HepG2 (cell line): Measurements from ENCODE around the gene VAMP5. TPM values are rescaled to one million over a fixed set of nuclear protein-coding genes. Genes with fewer than 3 reads are reported as not detected.

Experiments
- CBFB ChIP-seq: sonication (generic); formaldehyde crosslinking; IDR thresholded peaks from 2 replicates; pipeline ENCODE4 v1.4.0; 2020; ENCODE audit warnings: missing genetic modification reagents
- EHMT2 ChIP-seq: fragments of 200-600 bp; sonication (generic); IDR thresholded peaks from 2 replicates; pipeline ENCODE4 v1.7.0; 2017; ENCODE audit warnings: antibody characterized with exemption, low read depth, low read length, borderline replicate concordance
- HOXA9 ChIP-seq: sonication (generic); formaldehyde crosslinking; IDR thresholded peaks from 2 replicates; pipeline ENCODE4 v1.8.1; 2022; ENCODE audit warnings: missing genetic modification reagents, mild to moderate bottlenecking, moderate library complexity, borderline replicate concordance
- MTF1 ChIP-seq: sonication (generic); formaldehyde crosslinking; IDR thresholded peaks from 2 replicates; pipeline ENCODE4 v1.5.0; 2020; ENCODE audit warnings: missing genetic modification reagents
- NFRKB ChIP-seq: fragments of 450-650 bp; IDR thresholded peaks from 2 replicates; pipeline ENCODE4 v1.6.1; 2017
- ZFX ChIP-seq: sonication (generic); formaldehyde crosslinking; IDR thresholded peaks from 2 replicates; pipeline ENCODE4 v1.4.0; 2020; ENCODE audit warnings: mild to moderate bottlenecking, low read depth, missing genetic modification reagents, moderate library complexity
- ZMYM3 ChIP-seq: sonication (generic); formaldehyde crosslinking; IDR thresholded peaks from 2 replicates; pipeline ENCODE4 v1.5.1; 2020; ENCODE audit warnings: mild to moderate bottlenecking, missing genetic modification reagents
- ZNF263 ChIP-seq: sonication (generic); formaldehyde crosslinking; IDR thresholded peaks from 2 replicates; pipeline ENCODE4 v1.4.0; 2020; ENCODE audit warnings: missing genetic modification reagents
- ZNF335 ChIP-seq: sonication (generic); formaldehyde crosslinking; IDR thresholded peaks from 2 replicates; pipeline ENCODE4 v1.4.0; 2020; ENCODE audit warnings: missing genetic modification reagents
- ZSCAN9 ChIP-seq: IDR thresholded peaks from 2 replicates; pipeline ENCODE4 v1.6.1; 2016; ENCODE audit warnings: borderline replicate concordance
- polyA plus RNA-seq, 8 experiments: library from polyadenylated mRNA; depleted of rRNA in 3 of 8; stranded (reverse) in 7 of 8; unstranded in 1 of 8; fragments of >200 nt; fragmentation: Illumina TruSeq in 4 of 8; extraction: Trizol in 4 of 8; gene quantifications; 2 replicates each; pipeline versions ENCODE4 v1.2.1 to v1.2.3, GENCODE V29; 2011 to 2016; ENCODE audit warnings: low read depth in 4 of 8, missing spikeins in 1 of 8, mixed read lengths in 1 of 8; ENCODE audit not compliant: insufficient read depth in 1 of 8
- total RNA-seq, 5 experiments: library from RNA; depleted of rRNA; stranded (reverse); fragments of >200 nt; fragmentation: Illumina TruSeq; extraction: Trizol; gene quantifications; 2 replicates each; pipeline ENCODE4 v1.2.3, GENCODE V29; 2016; ENCODE audit warnings: low read depth in 1 of 5
- TF ChIP-seq, protein P1 (sequence below): IDR thresholded peaks from 2 replicates; pipeline ENCODE4 v1.6.1; 2016; ENCODE audit warnings: missing compliant biosample characterization, missing genetic modification reagents, borderline replicate concordance
- TF ChIP-seq, protein P2 (sequence below): sonication (generic); formaldehyde crosslinking; IDR thresholded peaks from 2 replicates; pipeline ENCODE4 v1.9.0; 2022; ENCODE audit warnings: low read depth, missing genetic modification reagents
- TF ChIP-seq, protein P3 (sequence below): sonication (generic); formaldehyde crosslinking; IDR thresholded peaks from 2 replicates; pipeline ENCODE4 v1.4.0; 2020; ENCODE audit warnings: missing genetic modification reagents
- TF ChIP-seq, protein P4 (sequence below): fragments of 450-650 bp; IDR thresholded peaks from 2 replicates; pipeline ENCODE4 v1.6.1; 2017; ENCODE audit warnings: mild to moderate bottlenecking
- TF ChIP-seq, protein P5 (sequence below): sonication (generic); formaldehyde crosslinking; IDR thresholded peaks from 2 replicates; pipeline ENCODE4 v1.4.0; 2020; ENCODE audit warnings: missing genetic modification reagents
- TF ChIP-seq, protein P6 (sequence below): sonication (generic); formaldehyde crosslinking; IDR thresholded peaks from 2 replicates; pipeline ENCODE4 v1.9.0; 2021; ENCODE audit warnings: missing genetic modification reagents, mild to moderate bottlenecking, borderline replicate concordance

Gene VAMP5
- total and polyA plus RNA-seq, 2 of the 13 experiments (the other 11 are each of a cell fraction or from before 2014, with no cell fraction given): 7.2 to 56.7 TPM

DNA sequence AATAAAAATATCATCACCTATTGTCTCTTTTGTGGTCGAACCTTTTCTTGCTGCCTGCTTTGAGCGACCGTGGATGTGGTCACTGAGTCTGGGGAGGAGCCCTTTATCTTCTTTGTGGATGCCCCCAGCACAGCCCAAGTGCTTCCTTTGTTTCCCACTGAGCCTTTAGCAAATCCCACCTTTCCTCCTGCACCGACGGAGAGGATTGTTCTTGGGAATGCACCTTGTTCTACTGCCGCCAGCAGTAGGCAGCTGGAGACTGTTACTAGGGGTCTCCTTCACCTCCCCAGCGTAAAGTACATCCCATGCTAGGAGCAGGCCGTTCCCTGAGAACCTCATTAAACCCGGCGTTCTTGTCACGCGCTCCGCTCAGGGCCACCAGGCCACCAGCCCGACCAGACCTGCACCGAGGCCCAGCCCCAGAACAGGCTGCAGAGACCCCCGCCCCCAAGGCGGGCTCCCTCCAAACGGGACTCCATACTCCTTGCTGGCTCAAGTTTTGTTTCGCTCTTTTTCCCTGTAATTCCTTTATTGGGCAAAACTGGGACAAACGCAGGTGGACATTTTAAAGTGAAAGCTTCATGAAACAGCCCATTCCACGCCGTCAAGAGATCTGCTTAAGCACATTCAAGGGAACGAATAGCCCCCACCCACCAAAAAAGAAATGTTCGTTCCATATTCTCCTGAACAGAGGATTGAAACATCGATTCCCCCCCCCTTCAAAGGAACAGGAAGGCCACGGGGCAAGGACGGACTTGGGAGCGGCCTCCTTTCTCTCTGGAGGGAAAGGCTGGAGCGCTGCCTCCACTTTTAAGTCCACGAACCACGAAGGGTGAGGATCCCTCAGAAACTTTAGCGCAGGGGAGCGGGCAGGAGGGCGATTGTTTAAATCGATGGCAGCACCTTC lies 46.4 kb upstream of the VAMP5 start (continued):
- TF ChIP-seq, protein P1, sequence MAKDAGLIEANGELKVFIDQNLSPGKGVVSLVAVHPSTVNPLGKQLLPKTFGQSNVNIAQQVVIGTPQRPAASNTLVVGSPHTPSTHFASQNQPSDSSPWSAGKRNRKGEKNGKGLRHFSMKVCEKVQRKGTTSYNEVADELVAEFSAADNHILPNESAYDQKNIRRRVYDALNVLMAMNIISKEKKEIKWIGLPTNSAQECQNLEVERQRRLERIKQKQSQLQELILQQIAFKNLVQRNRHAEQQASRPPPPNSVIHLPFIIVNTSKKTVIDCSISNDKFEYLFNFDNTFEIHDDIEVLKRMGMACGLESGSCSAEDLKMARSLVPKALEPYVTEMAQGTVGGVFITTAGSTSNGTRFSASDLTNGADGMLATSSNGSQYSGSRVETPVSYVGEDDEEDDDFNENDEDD (CRISPR knock-in tag): no peak
- TF ChIP-seq, protein P2, sequence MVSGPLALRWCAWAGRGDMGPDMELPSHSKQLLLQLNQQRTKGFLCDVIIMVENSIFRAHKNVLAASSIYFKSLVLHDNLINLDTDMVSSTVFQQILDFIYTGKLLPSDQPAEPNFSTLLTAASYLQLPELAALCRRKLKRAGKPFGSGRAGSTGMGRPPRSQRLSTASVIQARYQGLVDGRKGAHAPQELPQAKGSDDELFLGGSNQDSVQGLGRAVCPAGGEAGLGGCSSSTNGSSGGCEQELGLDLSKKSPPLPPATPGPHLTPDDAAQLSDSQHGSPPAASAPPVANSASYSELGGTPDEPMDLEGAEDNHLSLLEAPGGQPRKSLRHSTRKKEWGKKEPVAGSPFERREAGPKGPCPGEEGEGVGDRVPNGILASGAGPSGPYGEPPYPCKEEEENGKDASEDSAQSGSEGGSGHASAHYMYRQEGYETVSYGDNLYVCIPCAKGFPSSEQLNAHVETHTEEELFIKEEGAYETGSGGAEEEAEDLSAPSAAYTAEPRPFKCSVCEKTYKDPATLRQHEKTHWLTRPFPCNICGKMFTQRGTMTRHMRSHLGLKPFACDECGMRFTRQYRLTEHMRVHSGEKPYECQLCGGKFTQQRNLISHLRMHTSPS: no peak
- TF ChIP-seq, protein P3, sequence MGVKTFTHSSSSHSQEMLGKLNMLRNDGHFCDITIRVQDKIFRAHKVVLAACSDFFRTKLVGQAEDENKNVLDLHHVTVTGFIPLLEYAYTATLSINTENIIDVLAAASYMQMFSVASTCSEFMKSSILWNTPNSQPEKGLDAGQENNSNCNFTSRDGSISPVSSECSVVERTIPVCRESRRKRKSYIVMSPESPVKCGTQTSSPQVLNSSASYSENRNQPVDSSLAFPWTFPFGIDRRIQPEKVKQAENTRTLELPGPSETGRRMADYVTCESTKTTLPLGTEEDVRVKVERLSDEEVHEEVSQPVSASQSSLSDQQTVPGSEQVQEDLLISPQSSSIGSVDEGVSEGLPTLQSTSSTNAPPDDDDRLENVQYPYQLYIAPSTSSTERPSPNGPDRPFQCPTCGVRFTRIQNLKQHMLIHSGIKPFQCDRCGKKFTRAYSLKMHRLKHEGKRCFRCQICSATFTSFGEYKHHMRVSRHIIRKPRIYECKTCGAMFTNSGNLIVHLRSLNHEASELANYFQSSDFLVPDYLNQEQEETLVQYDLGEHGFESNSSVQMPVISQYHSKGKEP (CRISPR knock-in tag): no peak
- TF ChIP-seq ZNF263 (CRISPR knock-in tag) (0 out of 2 replicates have a peak, but pooled peaks have one; percentile 45), ZSCAN9 (peak; percentile 71; the same call in 1 of the 2 replicates), MTF1 (no peak), HOXA9 (CRISPR knock-in tag) (no peak; the same call in 1 of the 2 replicates), EHMT2 (no peak), NFRKB (no peak), ZNF335 (CRISPR knock-in tag) (no peak), ZMYM3 (CRISPR knock-in tag) (peak; percentile 39; the same call in 1 of the 2 replicates), CBFB (CRISPR knock-in tag) (no peak), ZFX (CRISPR knock-in tag) (peak; percentile 91)
- TF ChIP-seq, protein P4, sequence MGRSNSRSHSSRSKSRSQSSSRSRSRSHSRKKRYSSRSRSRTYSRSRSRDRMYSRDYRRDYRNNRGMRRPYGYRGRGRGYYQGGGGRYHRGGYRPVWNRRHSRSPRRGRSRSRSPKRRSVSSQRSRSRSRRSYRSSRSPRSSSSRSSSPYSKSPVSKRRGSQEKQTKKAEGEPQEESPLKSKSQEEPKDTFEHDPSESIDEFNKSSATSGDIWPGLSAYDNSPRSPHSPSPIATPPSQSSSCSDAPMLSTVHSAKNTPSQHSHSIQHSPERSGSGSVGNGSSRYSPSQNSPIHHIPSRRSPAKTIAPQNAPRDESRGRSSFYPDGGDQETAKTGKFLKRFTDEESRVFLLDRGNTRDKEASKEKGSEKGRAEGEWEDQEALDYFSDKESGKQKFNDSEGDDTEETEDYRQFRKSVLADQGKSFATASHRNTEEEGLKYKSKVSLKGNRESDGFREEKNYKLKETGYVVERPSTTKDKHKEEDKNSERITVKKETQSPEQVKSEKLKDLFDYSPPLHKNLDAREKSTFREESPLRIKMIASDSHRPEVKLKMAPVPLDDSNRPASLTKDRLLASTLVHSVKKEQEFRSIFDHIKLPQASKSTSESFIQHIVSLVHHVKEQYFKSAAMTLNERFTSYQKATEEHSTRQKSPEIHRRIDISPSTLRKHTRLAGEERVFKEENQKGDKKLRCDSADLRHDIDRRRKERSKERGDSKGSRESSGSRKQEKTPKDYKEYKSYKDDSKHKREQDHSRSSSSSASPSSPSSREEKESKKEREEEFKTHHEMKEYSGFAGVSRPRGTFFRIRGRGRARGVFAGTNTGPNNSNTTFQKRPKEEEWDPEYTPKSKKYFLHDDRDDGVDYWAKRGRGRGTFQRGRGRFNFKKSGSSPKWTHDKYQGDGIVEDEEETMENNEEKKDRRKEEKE: no peak
- TF ChIP-seq, protein P5, sequence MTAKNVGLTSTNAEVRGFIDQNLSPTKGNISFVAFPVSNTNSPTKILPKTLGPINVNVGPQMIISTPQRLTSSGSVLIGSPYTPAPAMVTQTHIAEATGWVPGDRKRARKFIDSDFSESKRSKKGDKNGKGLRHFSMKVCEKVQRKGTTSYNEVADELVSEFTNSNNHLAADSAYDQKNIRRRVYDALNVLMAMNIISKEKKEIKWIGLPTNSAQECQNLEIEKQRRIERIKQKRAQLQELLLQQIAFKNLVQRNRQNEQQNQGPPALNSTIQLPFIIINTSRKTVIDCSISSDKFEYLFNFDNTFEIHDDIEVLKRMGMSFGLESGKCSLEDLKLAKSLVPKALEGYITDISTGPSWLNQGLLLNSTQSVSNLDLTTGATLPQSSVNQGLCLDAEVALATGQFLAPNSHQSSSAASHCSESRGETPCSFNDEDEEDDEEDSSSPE: no peak; the same call in 1 of the 2 replicates
- TF ChIP-seq, protein P6, sequence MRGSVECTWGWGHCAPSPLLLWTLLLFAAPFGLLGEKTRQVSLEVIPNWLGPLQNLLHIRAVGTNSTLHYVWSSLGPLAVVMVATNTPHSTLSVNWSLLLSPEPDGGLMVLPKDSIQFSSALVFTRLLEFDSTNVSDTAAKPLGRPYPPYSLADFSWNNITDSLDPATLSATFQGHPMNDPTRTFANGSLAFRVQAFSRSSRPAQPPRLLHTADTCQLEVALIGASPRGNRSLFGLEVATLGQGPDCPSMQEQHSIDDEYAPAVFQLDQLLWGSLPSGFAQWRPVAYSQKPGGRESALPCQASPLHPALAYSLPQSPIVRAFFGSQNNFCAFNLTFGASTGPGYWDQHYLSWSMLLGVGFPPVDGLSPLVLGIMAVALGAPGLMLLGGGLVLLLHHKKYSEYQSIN (CRISPR knock-in tag): no peak
